ENCODE measurements around the gene IRGQ. TPM values are rescaled to one million over a fixed set of nuclear protein-coding genes. Genes with fewer than 3 reads are reported as not detected.
A peak's percentile ranks its signal among the peaks of the same experiment; 100 is the strongest.

The IRGQ gene
- total and polyA plus RNA-seq, 2 experiments from 2014 or later, result 8.4 to 49.6 TPM

- Histone ChIP-seq H3K36me3 (ENCODE audit: insufficient read depth) (no peaks in the 10 kb centered on the region), H3K9me2 (ENCODE audit: insufficient read depth) (no peaks in the 10 kb centered on the region), H3F3A (replicated peaks; ENCODE audit: low read depth) (0 out of 2 replicates have a peak, but pooled peaks cover 3% of the 10 kb centered on the region), H3K27ac (ENCODE audit: low read depth) (peak overlapping the region; percentile 87; the same call in 1 of the 2 replicates), H3K79me2 (replicated peaks; ENCODE audit: insufficient read depth) (no peaks in the 10 kb centered on the region), H2AFZ (no peak overlapping the region), H3K4me3 (peak overlapping the region; percentile 83), H3K4me2 (peak overlapping the region; percentile 99), H3K4me1 (ENCODE audit: insufficient read depth) (peaks cover 33% of the 10 kb centered on the region), H3K27me3 (ENCODE audit: insufficient read depth) (peaks cover 26% of the 10 kb centered on the region), H4K20me1 (replicated peaks; ENCODE audit: insufficient read depth) (peaks cover 5% of the 10 kb centered on the region; the same call in 1 of the 2 replicates)
- ATAC-seq (peak; percentile 55), DNase-seq (ENCODE audit: low spot score) (peak; percentile 77)
- peaks cover 46% of the 10 kb centered on the region for H3K27me3 Mint-ChIP-seq (ENCODE audit: insufficient read depth, low read depth, poor library complexity)
- H3K27ac Mint-ChIP-seq, result peak overlapping the region; percentile 80; the same call in 1 of the 2 replicates
- H3K9me3 Mint-ChIP-seq, result no peaks in the 10 kb centered on the region
- peaks cover 29% of the 10 kb centered on the region for H3K4me1 Mint-ChIP-seq
- H3K4me3 Mint-ChIP-seq, result peak overlapping the region; percentile 81
- H3K36me3 Mint-ChIP-seq (ENCODE audit: low read depth), result peaks cover 8% of the 10 kb centered on the region; the same call in 1 of the 3 replicates
- TF ChIP-seq ZNF462 (CRISPR knock-in tag; IDR thresholded peaks at IDR 0.05) (no peak), ETS1 (IDR thresholded peaks at IDR 0.05) (no peak), STAT1 (IDR thresholded peaks at IDR 0.05; ENCODE audit: unreplicated experiment) (no peak), CTCF (conservative IDR thresholded peaks at IDR 0.05; ENCODE audit: low read depth in 2 of 2) (no peak), REST (IDR thresholded peaks at IDR 0.05; ENCODE audit: unreplicated experiment) (no peak), POLR2AphosphoS5 (IDR thresholded peaks at IDR 0.05; ENCODE audit: low read depth) (no peak), JUNB (IDR thresholded peaks at IDR 0.05; ENCODE audit: unreplicated experiment) (no peak), ZNF331 (CRISPR knock-in tag; IDR thresholded peaks at IDR 0.05; ENCODE audit: low read depth) (no peak), ZNF114 (CRISPR knock-in tag; IDR thresholded peaks at IDR 0.05) (no peak), NANOG (IDR thresholded peaks at IDR 0.05; ENCODE audit: borderline replicate concordance) (no peak), CREB1 (CRISPR knock-in tag; IDR thresholded peaks at IDR 0.05; ENCODE audit: low read depth) (no peak), EZH2phosphoT487 (IDR thresholded peaks at IDR 0.05; ENCODE audit: unreplicated experiment) (no peak), EZH2 (IDR thresholded peaks at IDR 0.05; ENCODE audit: low read depth, unreplicated experiment) (no peak)
These were observed 39.1 kb upstream of the IRGQ start for GRCh38 chr19:43634872-43635560.
